HUES48 (cell line): ENCODE measurements around the gene CORO7.
"Not testable (repeated sequence)": the region's sequence is repeated elsewhere in the genome, so short reads cannot be mapped to it uniquely, and the experiment has no call there.

Source experiments
- H3K27ac ChIP-seq: one replicate; pipeline ENCODE4 v1.7.0; 2013; ENCODE audit warnings: low read depth, low read length, inconsistent platforms
- H3K27me3 ChIP-seq: 2 replicates; pipeline ENCODE4 v1.6.1; 2013; ENCODE audit warnings: mild to moderate bottlenecking, low read length; ENCODE audit not compliant: control insufficient read depth, insufficient read depth
- H3K36me3 ChIP-seq: 2 replicates; pipeline ENCODE4 v1.6.1; 2013; ENCODE audit warnings: low read length; ENCODE audit not compliant: control insufficient read depth, insufficient read depth
- H3K4me1 ChIP-seq: 2 replicates; pipeline ENCODE4 v1.6.1; 2013; ENCODE audit warnings: mild to moderate bottlenecking, low read length; ENCODE audit not compliant: control insufficient read depth, insufficient read depth
- H3K4me3 ChIP-seq: 2 replicates; pipeline ENCODE4 v1.5.1; 2013; ENCODE audit warnings: mild to moderate bottlenecking, low read depth, low read length
- H3K9ac ChIP-seq: 2 replicates; pipeline ENCODE4 v1.6.1; 2013; ENCODE audit warnings: mild to moderate bottlenecking, low read depth, low read length, moderate library complexity
- H3K9me3 ChIP-seq: 2 replicates; pipeline ENCODE4 v1.6.1; 2013; ENCODE audit warnings: low read length; ENCODE audit not compliant: control insufficient read depth, insufficient read depth

Gene CORO7

GRCh38 chr16:4401094-4401501 lies 15.3 kb downstream of the CORO7 start:
- no peak overlapping the region for H3K4me3 ChIP-seq
- H3K27me3 ChIP-seq = no peaks in the 10 kb centered on the region
- H3K27ac ChIP-seq = no peak overlapping the region
- H3K9me3 ChIP-seq = no peaks in the 10 kb centered on the region
- no peaks in the 10 kb centered on the region for H3K4me1 ChIP-seq
- H3K36me3 ChIP-seq = no peaks in the 10 kb centered on the region; the same call in 1 of the 2 replicates
- H3K9ac ChIP-seq = no peak overlapping the region

- Histone ChIP-seq H3K27me3 (no peaks in the 10 kb centered on the region), H3K9me3 (no peaks in the 10 kb centered on the region), H3K9ac (no peak overlapping the region), H3K4me1 (no peaks in the 10 kb centered on the region), H3K4me3 (no peak overlapping the region), H3K27ac (no peak overlapping the region), H3K36me3 (peaks cover 2% of the 10 kb centered on the region; the same call in 1 of the 2 replicates)
Observed at GRCh38 chr16:4399001-4399730, 17.2 kb downstream of the CORO7 start.

GRCh38 chr16:4395055-4395726 lies 21.2 kb downstream of the CORO7 start:
- Histone ChIP-seq H3K4me1 (peaks cover 26% of the 10 kb centered on the region), H3K27ac (no peak overlapping the region), H3K9me3 (no peaks in the 10 kb centered on the region), H3K27me3 (no peaks in the 10 kb centered on the region), H3K36me3 (peaks cover 2% of the 10 kb centered on the region; the same call in 1 of the 2 replicates), H3K4me3 (no peak overlapping the region), H3K9ac (no peak overlapping the region)

GRCh38 chr16:4393850-4394249 lies 22.5 kb downstream of the CORO7 start:
- H3K4me3 ChIP-seq, H3K27me3 ChIP-seq, H3K9me3 ChIP-seq, H3K36me3 ChIP-seq, H3K9ac ChIP-seq: not testable (repeated sequence)
- Histone ChIP-seq H3K27ac (peak overlapping the region; percentile 97), H3K4me1 (peaks cover 39% of the 10 kb centered on the region)

GRCh38 chr16:4393240-4393600 lies 23.2 kb downstream of the CORO7 start:
- 0 out of 2 replicates have a peak overlapping the region, but pooled peaks have one; percentile 16 for H3K4me3 ChIP-seq
- no peaks in the 10 kb centered on the region for H3K27me3 ChIP-seq
- H3K9me3 ChIP-seq = no peaks in the 10 kb centered on the region
- H3K36me3 ChIP-seq = peaks cover 2% of the 10 kb centered on the region; the same call in 1 of the 2 replicates
- H3K9ac ChIP-seq = peak overlapping the region; percentile 70
- H3K27ac ChIP-seq = peak overlapping the region; percentile 97
- H3K4me1 ChIP-seq = peaks cover 45% of the 10 kb centered on the region

GRCh38 chr16:4392382-4393239 lies 23.8 kb downstream of the CORO7 start:
- Histone ChIP-seq H3K27me3 (no peaks in the 10 kb centered on the region), H3K9me3 (no peaks in the 10 kb centered on the region), H3K27ac (peak overlapping the region; percentile 97), H3K36me3 (peaks cover 2% of the 10 kb centered on the region; the same call in 1 of the 2 replicates), H3K4me1 (peaks cover 45% of the 10 kb centered on the region), H3K4me3 (peak overlapping the region; percentile 16; the same call in 1 of the 2 replicates), H3K9ac (peak overlapping the region; percentile 70)

- peak overlapping the region; percentile 97 for H3K27ac ChIP-seq
- 0 out of 2 replicates have a peak overlapping the region, but pooled peaks have one; percentile 70 for H3K9ac ChIP-seq
- H3K27me3 ChIP-seq = no peaks in the 10 kb centered on the region
- H3K4me1 ChIP-seq = peaks cover 45% of the 10 kb centered on the region
- H3K9me3 ChIP-seq = no peaks in the 10 kb centered on the region
- peaks cover 2% of the 10 kb centered on the region; the same call in 1 of the 2 replicates for H3K36me3 ChIP-seq
- H3K4me3 ChIP-seq = no peak overlapping the region
Observed at GRCh38 chr16:4391631-4392381, 24.6 kb downstream of the CORO7 start.

GRCh38 chr16:4390266-4391260 lies 25.8 kb downstream of the CORO7 start:
- H3K4me1 ChIP-seq = peaks cover 45% of the 10 kb centered on the region
- H3K9ac ChIP-seq = no peak overlapping the region
- no peak overlapping the region for H3K4me3 ChIP-seq
- H3K9me3 ChIP-seq = no peaks in the 10 kb centered on the region
- peak overlapping the region; percentile 14 for H3K27ac ChIP-seq
- peaks cover 2% of the 10 kb centered on the region; the same call in 1 of the 2 replicates for H3K36me3 ChIP-seq
- H3K27me3 ChIP-seq = no peaks in the 10 kb centered on the region

GRCh38 chr16:4389051-4389955 lies 27.1 kb downstream of the CORO7 start:
- Histone ChIP-seq H3K9me3 (no peaks in the 10 kb centered on the region), H3K27ac (peak overlapping the region; percentile 78), H3K9ac (no peak overlapping the region), H3K4me3 (no peak overlapping the region), H3K27me3 (no peaks in the 10 kb centered on the region), H3K4me1 (peaks cover 45% of the 10 kb centered on the region), H3K36me3 (no peaks in the 10 kb centered on the region; the same call in 1 of the 2 replicates)
